ENCODE measurements around the gene CNOT3.
"Not testable (repeated sequence)": the region's sequence is repeated elsewhere in the genome, so short reads cannot be mapped to it uniquely, and the experiment has no call there.

The CNOT3 gene

DNA sequence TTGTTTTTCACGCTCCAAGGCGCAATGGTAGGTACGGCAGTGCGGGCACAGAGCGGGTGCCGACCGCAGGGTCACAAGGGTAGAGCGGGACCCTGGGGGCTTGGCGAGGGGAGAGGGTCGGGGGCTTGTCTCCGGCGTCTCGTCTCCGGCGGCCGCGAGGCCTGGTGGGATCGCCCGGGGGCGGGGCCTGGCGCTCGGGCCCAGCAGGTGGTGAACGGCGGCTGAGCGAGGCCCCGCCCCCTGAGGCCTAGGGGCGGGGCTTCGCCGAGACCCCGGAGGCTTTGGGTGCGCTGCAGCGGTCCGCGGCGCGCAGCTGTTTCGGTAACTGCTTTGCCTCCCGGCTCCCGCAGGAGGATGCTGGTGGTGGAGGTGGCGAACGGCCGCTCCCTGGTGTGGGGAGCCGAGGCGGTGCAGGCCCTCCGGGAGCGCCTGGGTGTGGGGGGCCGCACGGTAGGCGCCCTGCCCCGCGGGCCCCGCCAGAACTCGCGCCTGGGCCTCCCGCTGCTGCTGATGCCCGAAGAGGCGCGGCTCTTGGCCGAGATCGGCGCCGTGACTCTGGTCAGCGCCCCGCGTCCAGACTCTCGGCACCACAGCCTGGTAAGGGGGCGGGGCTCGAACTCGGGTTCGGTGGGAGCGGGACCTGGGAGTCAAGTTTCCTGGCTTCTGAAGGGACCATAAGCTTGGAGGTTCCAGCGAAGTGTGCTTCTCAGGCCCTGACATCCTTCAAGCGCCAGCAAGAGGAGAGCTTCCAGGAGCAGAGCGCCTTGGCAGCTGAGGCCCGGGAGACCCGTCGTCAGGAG is 53.6 kb downstream of the CNOT3 start, which contains the start of gene TSEN34:
Gene TSEN34 (plus strand): TSS at position 298 of the 800 bp plus-strand sequence. CDS start 57 bp downstream, at position 355.
- DNase-seq (ENCODE audit: low read depth in 2 of 2) = peak; percentile 40 to 55

DNA sequence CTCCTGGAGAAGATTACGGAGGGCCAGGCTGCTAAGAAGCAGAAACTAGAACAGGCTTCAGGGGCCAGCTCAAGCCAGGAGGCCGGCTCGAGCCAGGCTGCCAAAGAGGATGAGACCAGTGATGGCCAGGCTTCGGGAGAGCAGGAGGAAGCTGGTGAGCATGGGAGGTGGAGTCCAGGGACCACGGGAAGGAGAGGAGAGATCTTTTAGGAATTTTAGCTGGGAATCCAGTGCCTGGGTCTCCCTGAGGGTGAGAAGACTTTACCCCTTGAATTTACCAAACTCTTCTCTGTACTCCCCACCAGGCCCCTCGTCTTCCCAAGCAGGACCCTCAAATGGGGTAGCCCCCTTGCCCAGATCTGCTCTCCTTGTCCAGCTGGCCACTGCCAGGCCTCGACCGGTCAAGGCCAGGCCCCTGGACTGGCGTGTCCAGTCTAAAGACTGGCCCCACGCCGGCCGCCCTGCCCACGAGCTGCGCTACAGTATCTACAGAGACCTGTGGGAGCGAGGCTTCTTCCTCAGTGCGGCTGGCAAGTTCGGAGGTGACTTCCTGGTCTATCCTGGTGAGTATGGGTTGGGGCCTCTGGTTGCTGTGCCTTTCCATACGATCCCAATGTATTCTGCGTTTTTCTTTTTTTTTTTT is 54.4 kb downstream of the CNOT3 start:
- no peak for DNase-seq (ENCODE audit: low read depth in 2 of 2)

DNA sequence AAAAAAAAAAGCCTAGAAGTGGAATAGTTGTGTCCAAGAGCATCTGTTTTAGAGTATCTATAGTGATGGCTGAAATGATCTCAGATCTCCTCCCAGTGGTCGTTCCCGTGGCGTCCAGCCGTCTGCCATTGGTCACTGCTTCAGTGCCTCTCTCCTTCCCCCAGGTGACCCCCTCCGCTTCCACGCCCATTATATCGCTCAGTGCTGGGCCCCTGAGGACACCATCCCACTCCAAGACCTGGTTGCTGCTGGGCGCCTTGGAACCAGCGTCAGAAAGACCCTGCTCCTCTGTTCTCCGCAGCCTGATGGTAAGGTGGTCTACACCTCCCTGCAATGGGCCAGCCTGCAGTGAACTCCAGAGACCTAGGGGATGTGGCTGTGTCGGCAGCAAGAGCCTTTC is 55.4 kb downstream of the CNOT3 start:
- no peak for DNase-seq (ENCODE audit: low read depth in 2 of 2)

DNA sequence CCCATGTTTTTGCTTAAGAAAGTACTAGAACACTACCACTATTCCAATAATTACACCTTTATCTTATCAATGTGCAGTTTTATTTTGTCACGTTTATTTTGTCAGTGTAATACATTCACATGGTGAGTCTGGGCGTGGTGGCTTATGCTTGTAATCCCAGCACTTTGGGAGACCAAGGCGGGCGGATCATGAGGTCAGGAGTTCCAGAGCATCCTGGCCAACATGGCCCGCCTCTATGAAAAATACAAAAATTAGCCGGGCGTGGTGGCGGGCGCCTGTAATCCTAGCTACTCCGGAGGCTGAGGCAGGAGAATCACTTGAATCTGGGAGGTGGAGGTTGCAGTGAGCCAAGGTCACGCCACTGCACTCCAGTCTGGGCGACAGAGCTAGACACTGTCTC is 56.9 kb downstream of the CNOT3 start:
- DNase-seq (ENCODE audit: low read depth in 2 of 2) = not testable (repeated sequence)

DNA sequence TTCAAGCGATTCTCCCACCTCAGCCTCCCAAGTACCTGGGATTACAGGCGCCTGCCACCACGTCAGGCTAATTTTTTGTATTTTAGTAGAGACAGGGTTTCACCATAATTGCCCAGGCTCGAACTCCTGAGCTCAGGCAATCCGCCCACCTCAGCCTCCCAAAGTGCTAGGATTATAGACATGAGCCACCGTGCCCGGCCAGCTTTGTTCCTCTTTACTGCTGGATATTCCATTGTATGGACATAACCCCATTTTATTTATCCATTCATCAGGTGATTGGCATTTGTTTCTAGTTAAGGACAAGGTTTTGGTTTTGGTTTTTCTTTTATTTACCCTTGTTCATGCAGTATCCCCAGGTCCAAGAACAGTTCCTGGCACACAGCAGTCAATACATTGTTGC is 59.0 kb downstream of the CNOT3 start:
- DNase-seq (ENCODE audit: low read depth in 2 of 2) = no peak

DNA sequence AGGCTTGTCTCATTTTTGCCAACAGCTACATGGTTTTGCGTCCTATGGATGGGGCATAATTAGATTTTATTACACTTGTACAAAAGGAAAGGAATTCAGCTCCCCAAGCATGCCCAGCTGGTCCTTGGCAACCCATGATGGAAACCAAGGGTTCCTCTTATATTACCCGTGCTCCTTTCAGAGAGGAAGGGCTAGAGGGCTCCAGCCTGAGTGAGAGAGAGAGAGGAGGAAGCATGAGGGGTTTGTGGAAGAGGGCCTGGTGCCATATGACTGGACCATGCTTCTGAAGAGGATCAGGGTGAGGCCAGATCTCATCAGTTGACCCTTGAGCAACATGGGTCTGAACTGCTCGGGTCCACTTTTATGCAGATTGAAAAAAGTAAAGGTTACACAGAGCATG is 59.6 kb downstream of the CNOT3 start:
- no peak for DNase-seq (ENCODE audit: low read depth in 2 of 2)

DNA sequence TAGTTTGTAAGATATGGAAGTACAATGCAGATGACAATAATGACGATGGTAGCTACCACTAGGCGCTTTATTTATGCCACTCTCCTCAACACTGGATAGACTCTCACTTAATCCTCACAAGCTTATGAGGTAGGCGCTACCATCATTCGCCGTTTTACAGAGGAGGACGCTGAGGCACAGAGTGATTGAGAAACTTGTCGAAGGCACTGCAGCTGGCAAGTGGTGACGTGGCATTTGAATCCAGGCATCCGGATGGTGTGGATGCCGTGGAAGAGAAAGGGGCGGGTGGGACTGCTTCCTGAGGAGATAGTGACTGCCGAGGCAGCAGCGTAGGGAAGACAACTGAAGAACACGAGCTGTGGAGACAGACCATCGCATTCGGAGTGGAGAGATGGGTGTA is 61.8 kb downstream of the CNOT3 start:
- no peak for DNase-seq (ENCODE audit: low read depth in 2 of 2)

DNA sequence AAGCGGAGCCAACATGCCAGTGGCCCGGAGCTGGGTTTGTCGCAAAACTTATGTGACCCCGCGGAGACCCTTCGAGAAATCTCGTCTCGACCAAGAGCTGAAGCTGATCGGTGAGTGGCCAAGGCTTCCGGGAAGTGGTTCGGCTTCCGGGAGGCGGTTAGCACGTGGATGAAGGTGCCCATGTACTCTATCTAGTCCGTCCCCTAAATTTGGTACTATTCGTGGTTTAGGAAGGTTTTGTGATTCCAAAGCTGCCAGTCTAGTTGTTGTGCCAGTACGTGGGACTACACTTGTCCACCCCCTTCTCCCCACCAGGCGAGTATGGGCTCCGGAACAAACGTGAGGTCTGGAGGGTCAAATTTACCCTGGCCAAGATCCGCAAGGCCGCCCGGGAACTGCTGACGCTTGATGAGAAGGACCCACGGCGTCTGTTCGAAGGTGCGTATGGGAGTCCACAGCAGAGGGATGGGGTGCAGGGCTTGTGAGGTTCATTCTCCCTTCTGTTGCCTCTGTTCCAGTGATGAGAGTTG is 63.7 kb downstream of the CNOT3 start:
- DNase-seq (ENCODE audit: low read depth in 2 of 2) = no peak

DNA sequence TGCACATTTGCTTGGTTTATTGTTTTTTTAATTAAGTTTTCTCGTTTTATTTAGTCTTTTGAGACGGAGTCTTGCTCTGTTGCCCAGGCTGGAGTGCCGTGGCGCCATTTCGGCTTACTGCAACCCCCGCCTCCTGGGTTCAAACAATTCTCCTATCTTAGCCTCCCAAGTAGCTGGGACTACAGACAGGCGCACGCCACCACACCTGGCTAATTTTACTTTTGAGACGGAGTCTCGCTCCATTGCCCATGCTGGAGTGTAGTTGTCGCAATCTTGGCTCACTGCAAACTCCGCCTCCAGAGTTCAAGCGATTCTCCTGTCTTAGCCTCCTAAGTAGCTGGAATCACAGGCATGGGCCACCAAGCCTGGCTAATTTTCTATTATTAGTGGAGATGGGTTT is 64.4 kb downstream of the CNOT3 start:
- DNase-seq (ENCODE audit: low read depth in 2 of 2) = no peak

DNA sequence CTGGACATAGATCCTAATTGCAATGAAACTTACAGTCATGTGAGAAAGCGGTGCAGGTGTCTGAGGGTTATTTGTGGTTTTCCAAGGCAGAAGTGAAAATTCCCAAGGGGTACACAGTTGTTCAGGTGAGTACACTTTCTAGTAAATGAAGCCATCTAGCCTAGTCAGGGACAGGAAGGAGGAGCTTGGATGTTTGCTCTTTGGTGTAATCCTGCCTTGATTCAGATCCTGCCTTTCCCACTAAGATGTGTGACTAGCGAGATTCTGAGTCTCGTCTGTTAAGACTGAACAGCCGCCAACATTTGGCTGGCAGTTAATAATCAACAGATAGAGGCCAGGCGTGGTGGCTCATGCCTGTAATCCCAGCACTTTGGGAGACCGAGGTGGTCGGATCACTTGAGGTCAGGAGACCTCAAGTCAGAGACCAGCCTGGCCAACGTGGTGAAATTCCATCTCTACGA is 65.6 kb downstream of the CNOT3 start:
- no peak for DNase-seq (ENCODE audit: low read depth in 2 of 2)

DNA sequence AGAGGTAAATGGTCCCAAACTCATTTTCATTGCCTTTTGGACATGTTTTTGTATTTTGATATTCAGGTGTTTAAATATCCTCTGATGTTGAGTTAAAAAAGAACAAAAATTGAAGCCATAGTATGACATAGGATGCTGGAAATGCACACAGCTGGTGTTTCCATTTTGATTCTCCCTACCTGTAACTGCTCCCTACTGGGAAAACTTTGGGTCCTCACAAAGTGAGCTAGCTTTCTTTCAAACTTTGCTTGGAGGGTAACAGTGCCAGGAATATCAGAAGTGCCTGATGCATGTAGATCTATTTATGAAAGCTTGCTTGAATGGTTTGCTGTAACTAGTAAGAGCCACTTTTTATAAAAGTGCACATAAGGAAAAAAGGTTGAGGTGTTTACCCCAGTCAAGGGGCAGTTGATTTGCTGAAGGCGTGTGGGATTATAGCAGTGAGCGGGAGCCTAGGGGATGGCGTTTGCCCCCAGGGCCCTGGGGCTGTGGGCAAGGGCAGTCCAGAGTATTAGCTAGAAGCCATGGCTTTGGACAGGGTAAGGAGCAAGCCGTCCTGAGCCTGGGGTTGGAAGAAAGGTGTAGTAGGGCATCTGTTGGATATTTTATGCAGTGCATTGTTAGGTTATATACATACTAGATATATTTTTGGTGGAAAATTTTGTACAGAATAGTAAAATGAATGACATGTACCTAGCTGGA is 67.4 kb downstream of the CNOT3 start:
- no peak for DNase-seq (ENCODE audit: low read depth in 2 of 2)

Measured in fibroblast of skin of left biceps (primary cell).